Progenitor cell of endocrine pancreas (in vitro differentiated cells): ENCODE results near the gene ZCWPW1. TPM values are rescaled to one million over a fixed set of nuclear protein-coding genes. Genes with fewer than 3 reads are reported as not detected.
"Not testable (repeated sequence)": the region's sequence is repeated elsewhere in the genome, so short reads cannot be mapped to it uniquely, and the experiment has no call there.

ENCODE experiments used
- DNase-seq: peaks from one replicate; pipeline ENCODE4 v3.0.0; 2021; ENCODE audit warnings: low spot score; ENCODE audit not compliant: unreplicated experiment
- H3K27ac Mint-ChIP-seq: 2 replicates; pipeline ENCODE4 v1.8.0; 2021; ENCODE audit warnings: mild to moderate bottlenecking, moderate library complexity, mixed read lengths
- H3K27me3 Mint-ChIP-seq: 2 replicates; pipeline ENCODE4 v1.8.0; 2021; ENCODE audit warnings: mixed read lengths
- H3K36me3 Mint-ChIP-seq: 2 replicates; pipeline ENCODE4 v1.8.0; 2022; ENCODE audit warnings: mixed read lengths; ENCODE audit not compliant: insufficient read depth
- H3K4me1 Mint-ChIP-seq: 2 replicates; pipeline ENCODE4 v1.8.0; 2021; ENCODE audit warnings: low read depth, mixed read lengths
- H3K4me3 Mint-ChIP-seq: 2 replicates; pipeline ENCODE4 v1.8.0; 2021; ENCODE audit warnings: low read depth, mild to moderate bottlenecking, moderate library complexity, mixed read lengths
- H3K9me3 Mint-ChIP-seq: 2 replicates; pipeline ENCODE4 v1.8.0; 2021; ENCODE audit warnings: low read depth, mixed read lengths
- total RNA-seq: library from RNA; stranded (reverse); gene quantifications from 2 replicates; pipeline ENCODE4 v1.2.1, GENCODE V29; 2021
- TF ChIP-seq, protein P1 (sequence below): fragments of 200-600 bp; sonication (generic); IDR thresholded peaks from one replicate; pipeline ENCODE4 v1.5.0; 2021; ENCODE audit warnings: antibody characterized with exemption, mild to moderate bottlenecking; ENCODE audit not compliant: unreplicated experiment

ZCWPW1 gene
- total RNA-seq, 1 donor from 2014 or later: 3.8 TPM

DNA sequence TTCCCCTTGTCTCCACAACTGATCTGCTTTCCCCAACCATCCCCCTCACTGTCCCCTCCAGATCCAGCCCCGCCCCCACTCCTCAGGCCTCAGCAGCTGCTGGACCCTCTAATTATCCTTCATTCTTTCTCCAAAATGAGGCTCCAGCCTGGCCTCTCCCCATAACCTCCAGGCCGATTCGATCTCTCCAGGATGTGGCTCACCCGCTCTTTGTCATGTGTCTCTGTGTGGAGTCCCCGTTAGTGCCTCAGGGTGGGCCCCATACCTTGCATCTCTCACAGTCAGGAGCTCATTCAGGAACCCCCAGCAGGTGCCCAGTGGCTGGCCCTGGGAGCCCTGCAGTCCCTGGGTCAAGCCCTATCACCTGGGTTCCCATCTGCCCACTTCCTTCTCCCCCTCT, 53.9 kb downstream of the ZCWPW1 start:
- TF ChIP-seq, protein P1, sequence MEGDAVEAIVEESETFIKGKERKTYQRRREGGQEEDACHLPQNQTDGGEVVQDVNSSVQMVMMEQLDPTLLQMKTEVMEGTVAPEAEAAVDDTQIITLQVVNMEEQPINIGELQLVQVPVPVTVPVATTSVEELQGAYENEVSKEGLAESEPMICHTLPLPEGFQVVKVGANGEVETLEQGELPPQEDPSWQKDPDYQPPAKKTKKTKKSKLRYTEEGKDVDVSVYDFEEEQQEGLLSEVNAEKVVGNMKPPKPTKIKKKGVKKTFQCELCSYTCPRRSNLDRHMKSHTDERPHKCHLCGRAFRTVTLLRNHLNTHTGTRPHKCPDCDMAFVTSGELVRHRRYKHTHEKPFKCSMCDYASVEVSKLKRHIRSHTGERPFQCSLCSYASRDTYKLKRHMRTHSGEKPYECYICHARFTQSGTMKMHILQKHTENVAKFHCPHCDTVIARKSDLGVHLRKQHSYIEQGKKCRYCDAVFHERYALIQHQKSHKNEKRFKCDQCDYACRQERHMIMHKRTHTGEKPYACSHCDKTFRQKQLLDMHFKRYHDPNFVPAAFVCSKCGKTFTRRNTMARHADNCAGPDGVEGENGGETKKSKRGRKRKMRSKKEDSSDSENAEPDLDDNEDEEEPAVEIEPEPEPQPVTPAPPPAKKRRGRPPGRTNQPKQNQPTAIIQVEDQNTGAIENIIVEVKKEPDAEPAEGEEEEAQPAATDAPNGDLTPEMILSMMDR: no peak
- no peak for DNase-seq
- no peak overlapping the region for H3K27ac Mint-ChIP-seq
- no peaks in the 10 kb centered on the region for H3K27me3 Mint-ChIP-seq
- no peaks in the 10 kb centered on the region for H3K9me3 Mint-ChIP-seq
- no peak overlapping the region for H3K4me3 Mint-ChIP-seq
- H3K36me3 Mint-ChIP-seq: peaks cover 2% of the 10 kb centered on the region
- no peaks in the 10 kb centered on the region for H3K4me1 Mint-ChIP-seq

DNA sequence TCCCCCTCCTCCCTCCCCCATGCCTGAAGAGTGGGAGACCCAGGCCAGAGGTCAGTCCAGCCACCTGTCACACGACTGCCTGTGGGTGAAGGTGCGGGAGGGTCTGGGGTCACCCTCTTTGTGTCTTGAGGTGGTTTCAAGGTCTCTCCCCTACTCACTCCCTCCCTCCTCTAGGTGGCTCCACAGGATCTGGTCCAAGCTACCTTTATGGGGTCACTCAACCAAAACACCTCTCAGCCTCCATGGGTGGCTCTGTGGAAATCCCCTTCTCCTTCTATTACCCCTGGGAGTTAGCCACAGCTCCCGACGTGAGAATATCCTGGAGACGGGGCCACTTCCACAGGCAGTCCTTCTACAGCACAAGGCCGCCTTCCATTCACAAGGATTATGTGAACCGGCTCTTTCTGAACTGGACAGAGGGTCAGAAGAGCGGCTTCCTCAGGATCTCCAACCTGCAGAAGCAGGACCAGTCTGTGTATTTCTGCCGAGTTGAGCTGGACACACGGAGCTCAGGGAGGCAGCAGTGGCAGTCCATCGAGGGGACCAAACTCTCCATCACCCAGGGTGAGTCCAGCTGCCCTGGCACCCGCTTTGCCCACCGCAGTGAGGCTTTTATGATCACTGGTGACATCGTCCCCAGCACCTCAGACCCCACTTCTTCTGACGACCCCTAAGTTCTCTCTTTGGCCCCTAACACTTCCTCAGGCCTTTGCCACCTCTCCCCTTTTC, 54.5 kb downstream of the ZCWPW1 start:
- not testable (repeated sequence) for H3K9me3 Mint-ChIP-seq, H3K36me3 Mint-ChIP-seq, DNase-seq, H3K27ac Mint-ChIP-seq, H3K4me1 Mint-ChIP-seq, H3K4me3 Mint-ChIP-seq, H3K27me3 Mint-ChIP-seq

GRCh38 chr7:100373261-100373831, 55.2 kb downstream of the ZCWPW1 start, which contains the start of gene PILRA:
Gene PILRA (plus strand): TSS chr7:100373487. CDS start chr7:100373657, 170 bp downstream.
- Mint-ChIP-seq H3K9me3 (no peaks in the 10 kb centered on the region), H3K27me3 (no peaks in the 10 kb centered on the region), H3K27ac (no peak within 1 kb of the TSS), H3K4me3 (no peak within 1 kb of the TSS), H3K4me1 (no peaks in the 10 kb centered on the region), H3K36me3 (peaks cover under 1% of the 10 kb centered on the region)
- TF ChIP-seq, protein P1: no peak
- DNase-seq: no peak

DNA sequence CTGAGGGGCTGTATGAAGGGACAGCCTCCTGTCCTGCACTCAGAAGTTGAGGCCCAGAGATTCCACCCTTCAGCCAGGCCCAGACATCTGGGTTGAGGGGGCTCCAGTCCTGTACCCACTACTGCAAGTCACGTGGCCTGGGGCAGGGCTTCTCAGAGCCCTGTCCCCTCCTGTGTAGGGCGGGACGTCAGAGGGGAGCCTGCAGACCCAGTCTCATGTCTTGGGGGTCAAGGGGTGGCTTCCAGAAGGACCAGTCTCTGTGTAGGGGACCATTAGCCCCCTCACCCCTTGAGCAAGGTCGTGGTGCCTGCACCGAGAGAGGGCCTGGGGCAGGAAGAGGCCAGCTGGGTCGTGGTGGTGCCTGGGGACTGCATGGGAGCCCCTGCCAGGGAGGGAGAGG, 55.8 kb downstream of the ZCWPW1 start:
- DNase-seq: no peak
- H3K27me3 Mint-ChIP-seq: no peaks in the 10 kb centered on the region
- H3K36me3 Mint-ChIP-seq: peaks cover under 1% of the 10 kb centered on the region
- H3K9me3 Mint-ChIP-seq: no peaks in the 10 kb centered on the region
- no peaks in the 10 kb centered on the region for H3K4me1 Mint-ChIP-seq
- H3K27ac Mint-ChIP-seq: no peak overlapping the region
- TF ChIP-seq, protein P1: no peak
- no peak overlapping the region for H3K4me3 Mint-ChIP-seq

GRCh38 chr7:100372256-100372655, 56.2 kb downstream of the ZCWPW1 start:
- Mint-ChIP-seq H3K4me1 (no peaks in the 10 kb centered on the region), H3K27ac (no peak overlapping the region), H3K9me3 (no peaks in the 10 kb centered on the region), H3K36me3 (peaks cover 3% of the 10 kb centered on the region), H3K27me3 (no peaks in the 10 kb centered on the region), H3K4me3 (no peak overlapping the region)
- TF ChIP-seq, protein P1: no peak
- no peak for DNase-seq
